Spleen (tissue), 7 donors: ENCODE measurements around the gene COBL.

Experiments
- POLR2A ChIP-seq, 3 donors: fragments of 450-650 bp; IDR thresholded peaks; one replicate each; pipeline ENCODE4 v1.5.1; 2017; ENCODE audit warnings: antibody characterized with exemption in 3 of 3, mild to moderate bottlenecking in 1 of 3
- POLR2AphosphoS5 ChIP-seq, 3 donors: sonication (generic); formaldehyde crosslinking; IDR thresholded peaks; one replicate each; pipeline ENCODE4 v1.5.1; 2017; ENCODE audit warnings: antibody characterized with exemption in 3 of 3
- TF ChIP-seq, protein P1 (sequence below), 11 experiments: fragments of 200-600 bp in 7 of 11; fragments of 450-650 bp in 4 of 11; sonication (generic) in 4 of 11; IDR thresholded peaks in 8 of 11; conservative IDR thresholded peaks in 3 of 11; 1 replicate in 7 of 11; 2 replicates in 4 of 11; pipeline versions ENCODE4 v1.4.0 to v1.8.0; 2016 to 2021; ENCODE audit warnings: antibody characterized with exemption in 11 of 11, inconsistent platforms in 4 of 11, mild to moderate bottlenecking in 1 of 11
- donor health status: DM: no; HTN: no; CAD: no; lungs with moderate emphysema.
- donor health status: DM: no; HTN: no; CAD: no.
- donor health status: DM: no; HTN: no; CAD: no.

- TF ChIP-seq, protein P1, sequence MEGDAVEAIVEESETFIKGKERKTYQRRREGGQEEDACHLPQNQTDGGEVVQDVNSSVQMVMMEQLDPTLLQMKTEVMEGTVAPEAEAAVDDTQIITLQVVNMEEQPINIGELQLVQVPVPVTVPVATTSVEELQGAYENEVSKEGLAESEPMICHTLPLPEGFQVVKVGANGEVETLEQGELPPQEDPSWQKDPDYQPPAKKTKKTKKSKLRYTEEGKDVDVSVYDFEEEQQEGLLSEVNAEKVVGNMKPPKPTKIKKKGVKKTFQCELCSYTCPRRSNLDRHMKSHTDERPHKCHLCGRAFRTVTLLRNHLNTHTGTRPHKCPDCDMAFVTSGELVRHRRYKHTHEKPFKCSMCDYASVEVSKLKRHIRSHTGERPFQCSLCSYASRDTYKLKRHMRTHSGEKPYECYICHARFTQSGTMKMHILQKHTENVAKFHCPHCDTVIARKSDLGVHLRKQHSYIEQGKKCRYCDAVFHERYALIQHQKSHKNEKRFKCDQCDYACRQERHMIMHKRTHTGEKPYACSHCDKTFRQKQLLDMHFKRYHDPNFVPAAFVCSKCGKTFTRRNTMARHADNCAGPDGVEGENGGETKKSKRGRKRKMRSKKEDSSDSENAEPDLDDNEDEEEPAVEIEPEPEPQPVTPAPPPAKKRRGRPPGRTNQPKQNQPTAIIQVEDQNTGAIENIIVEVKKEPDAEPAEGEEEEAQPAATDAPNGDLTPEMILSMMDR (IDR thresholded peaks at IDR 0.05 in 8 of 11, conservative IDR thresholded peaks at IDR 0.05 in 3 of 11) = no peak
- TF ChIP-seq POLR2A (IDR thresholded peaks at IDR 0.05) (no peak), POLR2AphosphoS5 (IDR thresholded peaks at IDR 0.05) (no peak)
These were observed 130.1 kb downstream of the COBL start for GRCh38 chr7:51186531-51186930.
